HG02610 (cell line): Measurements from ENCODE around the gene INS.
"Not testable (repeated sequence)": the region's sequence is repeated elsewhere in the genome, so short reads cannot be mapped to it uniquely, and the experiment has no call there.

ENCODE experiments used
- ATAC-seq: cut with Tn5 transposase; IDR thresholded peaks from one replicate; pipeline ENCODE4 v1.9.1; 2021; ENCODE audit warnings: mild to moderate bottlenecking, moderate library complexity; ENCODE audit not compliant: unreplicated experiment

The INS gene

DNA sequence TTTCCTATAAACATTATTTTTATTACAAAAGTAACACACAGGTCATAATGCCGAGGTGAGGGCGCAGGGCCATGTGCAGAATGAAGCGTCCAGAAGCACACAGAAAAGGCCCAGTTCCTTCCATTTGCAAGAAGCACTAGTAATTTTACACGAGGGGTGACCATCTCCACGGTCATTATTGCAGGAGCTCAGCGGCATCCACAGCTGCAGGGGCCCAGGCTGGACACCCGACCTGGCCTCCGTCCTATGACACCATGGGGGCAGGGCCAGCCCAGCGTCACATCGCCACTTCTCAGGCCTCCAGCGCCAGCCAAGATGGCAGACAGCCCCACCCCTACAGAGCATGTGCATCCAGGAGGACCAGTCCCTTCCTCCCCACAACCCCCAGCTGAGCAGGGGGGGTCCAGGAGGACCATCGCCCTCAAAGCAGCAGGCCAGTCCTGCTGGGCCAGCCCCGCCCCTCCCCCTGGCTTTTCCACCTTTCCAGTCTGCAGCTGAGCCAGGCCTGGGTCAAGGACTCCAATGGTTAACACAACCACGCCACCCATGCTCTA is 25.3 kb downstream of the INS start:
- ATAC-seq = no peak

DNA sequence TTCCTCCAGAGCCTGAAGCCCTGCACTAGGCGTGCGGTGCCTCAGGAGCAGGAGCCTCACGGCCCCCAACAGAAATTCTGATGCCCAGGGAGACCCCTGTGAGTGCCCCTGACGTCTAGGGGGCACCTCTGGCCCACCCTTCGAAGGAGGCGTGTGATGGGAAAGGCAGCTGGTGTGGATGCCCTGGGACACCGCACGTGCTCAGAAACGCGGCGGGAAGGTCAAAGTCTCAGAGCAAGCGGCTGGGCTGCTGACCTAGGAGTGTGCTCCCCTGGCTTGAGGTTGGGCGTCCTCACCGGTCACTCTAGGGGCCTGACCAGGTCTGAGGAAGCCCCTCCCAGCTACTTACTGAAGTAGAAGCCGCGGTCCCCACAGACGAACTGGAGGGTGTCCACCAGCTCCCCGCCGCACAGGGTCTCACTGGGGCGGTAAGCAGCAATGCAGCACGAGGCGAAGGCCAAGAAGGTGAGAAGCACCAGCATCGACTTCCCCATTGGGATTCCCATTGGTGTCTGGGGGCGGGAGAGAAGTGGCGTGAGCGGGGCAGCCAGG is 25.9 kb downstream of the INS start:
- no peak for ATAC-seq

DNA sequence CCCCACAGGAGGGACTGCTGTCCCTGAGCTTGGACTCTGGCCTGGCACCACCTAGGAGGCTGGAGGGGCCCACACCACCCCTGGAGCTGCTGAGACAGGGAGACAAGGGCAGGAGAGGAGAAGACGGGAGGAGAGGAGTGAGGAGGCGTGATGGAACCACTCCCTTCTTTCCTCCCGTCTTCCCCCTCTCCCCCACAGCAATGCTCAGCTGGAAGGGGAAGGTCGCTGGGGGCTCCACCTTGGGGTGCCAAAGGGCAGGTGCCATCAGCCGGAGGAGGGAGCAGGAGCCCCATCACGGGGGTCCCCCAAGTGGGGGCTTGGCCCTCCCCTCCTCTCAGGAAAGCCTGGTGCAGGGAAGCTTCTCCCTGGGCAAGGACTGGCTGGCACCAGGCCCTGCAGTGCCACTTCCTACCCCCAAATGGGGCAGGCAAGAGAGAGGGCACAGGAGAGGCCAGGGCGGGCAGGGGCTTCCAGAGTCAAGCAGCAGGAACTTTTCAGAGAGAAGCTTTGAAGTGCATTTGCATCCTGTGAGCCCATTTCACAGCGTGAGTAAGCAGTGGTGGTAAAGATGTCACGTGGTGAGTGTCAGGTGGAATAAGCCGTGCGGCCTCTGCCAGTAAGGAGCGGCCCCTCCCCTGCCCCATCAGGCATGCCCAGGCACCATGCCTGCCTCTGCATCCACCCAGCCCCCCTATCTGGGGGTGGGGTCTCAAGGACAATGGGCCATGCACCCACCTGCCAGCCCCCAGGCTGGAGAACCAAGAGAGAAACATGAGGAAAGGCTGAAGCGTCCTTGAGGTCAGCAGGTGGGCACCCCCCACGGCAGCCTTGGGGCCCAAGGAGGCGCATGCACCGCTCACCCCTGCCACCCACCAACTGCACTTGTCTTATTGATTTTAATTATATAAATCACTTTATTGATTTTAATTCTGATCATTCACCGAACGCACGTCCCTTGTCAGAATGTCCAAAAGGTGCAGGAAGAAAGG is 26.7 kb downstream of the INS start:
- no peak for ATAC-seq

DNA sequence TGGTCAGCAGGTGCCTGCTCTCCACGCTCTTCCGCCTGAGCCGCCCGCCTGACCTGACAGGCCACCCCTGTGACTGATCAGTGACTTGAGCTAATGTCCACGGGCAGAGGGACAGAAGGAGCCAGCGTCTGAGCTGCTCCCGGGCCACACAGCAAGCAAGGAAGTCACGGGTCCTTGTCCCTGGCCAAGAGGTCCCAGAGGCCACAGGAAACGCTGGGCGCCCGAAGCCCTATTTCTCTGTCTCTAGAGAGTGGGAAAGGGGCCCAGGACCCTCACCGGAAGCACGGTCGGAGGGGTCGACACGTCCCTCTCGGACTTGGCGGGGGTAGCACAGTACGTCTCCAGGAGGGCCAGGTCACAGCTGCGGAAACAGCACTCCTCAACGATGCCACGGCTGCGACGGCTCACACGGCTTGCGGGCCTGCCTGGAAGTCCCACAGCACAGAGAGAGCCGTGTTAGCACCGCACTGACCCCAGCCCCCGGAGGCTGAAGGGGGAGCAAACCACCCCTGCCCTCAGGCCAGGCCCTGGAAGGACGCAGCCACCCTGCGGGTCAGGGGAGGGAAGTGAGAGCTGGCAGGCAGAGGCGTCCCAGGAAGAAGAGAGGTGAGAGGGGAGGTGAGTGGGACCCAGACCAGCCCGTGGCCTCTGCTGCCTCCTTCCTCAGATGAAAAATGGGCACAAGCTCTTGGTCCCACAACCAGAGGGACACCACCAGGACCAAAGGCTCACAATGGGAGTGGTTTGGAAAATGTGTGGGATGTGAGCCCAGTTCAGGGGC is 27.6 kb downstream of the INS start:
- no peak for ATAC-seq

DNA sequence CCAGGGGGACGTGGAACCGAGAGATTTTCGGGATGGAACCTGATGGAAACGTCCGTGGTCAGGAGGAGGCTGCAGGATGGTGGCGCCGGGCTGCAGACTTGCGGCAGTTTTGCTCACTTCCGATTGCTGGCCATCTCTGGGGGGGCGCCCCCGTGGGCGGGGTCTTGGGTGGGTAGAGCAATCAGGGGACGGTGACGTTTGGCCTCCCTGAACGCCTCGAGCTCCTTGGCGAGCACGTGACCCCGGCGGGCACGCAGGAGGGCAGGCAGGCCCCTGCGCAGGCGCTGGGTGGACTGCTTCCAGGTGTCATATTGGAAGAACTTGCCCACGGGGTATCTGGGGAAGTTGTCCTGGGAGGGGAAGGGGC is 28.2 kb downstream of the INS start:
- no peak for ATAC-seq

DNA sequence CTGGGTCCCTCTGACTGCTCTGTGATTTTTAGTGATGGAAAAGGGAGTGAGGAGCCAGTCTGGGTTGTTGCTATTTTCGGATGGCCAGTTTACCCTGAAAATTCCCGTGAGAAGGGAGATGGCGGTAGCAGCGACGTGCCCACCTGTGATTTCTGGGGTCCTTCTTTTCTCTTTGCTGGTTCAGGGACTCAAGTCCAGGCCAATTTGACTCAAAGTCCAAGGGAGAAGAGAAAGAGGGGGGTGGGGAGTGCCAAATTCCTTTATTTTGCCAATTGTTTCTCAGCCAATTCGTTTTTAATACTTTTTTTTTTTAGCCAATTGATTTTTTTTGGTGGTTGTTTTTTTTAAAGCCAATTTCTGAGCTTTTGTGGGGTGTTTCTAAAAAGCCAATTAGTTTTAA is 28.8 kb downstream of the INS start:
- no peak for ATAC-seq

DNA sequence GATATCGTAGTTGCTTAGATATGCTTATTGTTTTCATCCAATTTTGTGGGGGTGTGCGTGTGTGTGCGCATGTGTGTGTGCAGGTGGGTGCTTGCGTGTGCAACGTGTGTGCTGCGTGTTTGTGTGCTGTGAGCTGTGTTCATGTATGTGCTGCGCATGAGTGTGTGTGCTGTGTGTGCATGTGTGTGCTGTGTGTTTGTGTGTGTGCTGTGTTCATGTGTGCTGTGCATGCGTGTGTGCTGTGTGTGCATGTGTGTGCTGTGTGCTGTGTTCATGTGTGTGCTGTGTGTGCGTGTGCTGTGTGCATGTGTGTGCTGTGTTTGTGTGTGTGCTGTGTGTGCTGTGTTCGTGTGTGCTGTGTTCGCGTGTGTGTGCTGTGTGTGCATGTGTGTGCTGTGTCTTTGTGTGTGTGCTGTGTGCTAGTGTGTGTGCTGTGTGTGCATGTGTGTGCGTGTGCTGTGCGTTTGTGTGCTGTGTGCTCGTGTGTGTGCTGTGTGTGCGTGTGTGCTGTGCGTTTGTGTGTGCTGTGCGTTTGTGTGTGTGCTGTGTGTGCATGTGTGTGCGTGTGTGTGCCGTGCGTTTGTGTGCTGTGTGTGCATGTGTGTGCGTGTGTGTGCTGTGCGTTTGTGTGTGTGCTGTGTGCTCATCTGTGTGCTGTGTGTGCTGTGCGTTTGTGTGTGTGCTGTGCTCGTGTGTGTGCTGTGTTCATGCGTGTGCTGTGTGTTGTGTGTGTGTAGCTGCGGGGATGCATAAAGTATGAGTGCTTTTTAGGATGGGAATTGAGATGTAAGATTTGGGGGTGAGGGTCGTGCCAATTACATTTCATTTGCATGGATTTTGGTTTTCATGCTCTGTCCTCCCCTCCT is 29.4 kb downstream of the INS start:
- ATAC-seq = no peak

DNA sequence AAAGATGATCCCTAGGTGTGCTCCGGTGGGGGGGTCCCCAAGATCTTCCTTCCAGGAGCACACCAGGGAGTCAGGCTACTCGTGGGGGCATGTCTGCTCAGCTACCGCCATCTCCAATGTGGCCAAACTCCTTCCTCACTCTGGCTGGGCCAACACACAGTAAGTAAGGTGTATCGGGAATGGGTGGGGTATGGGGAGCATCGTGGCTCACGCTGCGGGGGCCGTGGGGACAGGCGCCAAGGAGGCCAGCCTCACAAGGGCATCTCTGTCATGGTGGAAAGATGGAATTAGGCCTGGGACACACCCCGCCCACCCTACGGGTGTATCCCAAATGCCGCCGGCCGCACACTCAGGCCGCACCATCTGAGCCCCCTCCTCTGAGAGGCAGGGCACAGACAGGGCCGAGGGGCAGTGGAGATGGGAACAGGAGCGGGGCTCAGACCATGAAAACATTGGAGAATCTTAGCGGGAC is 30.1 kb downstream of the INS start:
- ATAC-seq = no peak

DNA sequence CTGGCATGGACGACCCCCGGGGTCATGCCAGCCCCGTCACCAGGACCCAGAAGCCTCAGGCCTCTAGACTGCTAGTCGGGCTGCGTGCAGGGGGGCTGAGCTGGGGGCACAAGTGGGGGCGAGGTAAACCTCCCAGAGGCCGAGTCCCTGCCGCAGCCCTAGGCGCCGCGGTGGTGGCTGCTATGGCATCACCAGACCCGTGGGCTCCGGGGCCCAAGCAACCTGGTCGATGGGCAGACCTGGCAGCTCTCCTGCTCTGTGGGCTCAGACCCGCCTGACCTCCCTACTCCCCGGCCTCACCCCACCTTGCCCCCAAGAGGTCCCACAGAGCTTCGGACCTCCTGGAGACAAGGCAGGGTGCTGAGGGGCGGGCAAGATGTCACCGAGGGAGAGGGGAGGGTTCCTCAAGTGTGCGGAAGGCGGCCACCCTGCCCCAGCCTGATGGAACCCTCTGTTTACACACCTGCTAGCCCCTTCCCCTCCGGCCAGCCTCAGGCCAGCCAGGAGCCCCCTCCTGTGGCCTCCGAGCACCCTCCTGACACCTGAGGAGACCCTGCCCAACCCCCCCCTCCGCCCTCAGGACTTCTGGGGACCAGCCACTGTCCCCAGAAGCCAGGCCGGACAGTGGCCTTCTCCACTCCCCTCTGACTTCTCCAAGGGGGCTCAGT is 31.2 kb downstream of the INS start:
- ATAC-seq = no peak

DNA sequence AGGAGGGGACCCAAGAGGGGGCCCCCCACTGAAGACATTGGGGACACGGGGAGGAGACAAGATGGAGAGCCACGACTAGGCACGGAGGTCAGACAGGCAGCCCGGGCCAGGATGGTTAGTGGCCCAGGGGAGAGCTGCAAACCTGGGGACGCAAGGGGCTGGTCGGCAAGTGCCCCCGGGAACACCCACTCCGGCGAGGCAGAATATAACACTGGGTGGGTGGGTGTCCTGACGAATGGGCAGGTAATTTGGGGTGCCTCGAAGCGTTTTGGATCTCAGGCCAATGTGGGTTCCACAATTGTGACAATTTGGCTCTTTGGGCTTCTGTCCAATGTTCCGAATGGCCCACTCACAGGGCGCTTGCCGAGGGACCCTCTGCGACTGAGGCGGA is 31.7 kb downstream of the INS start:
- no peak for ATAC-seq

DNA sequence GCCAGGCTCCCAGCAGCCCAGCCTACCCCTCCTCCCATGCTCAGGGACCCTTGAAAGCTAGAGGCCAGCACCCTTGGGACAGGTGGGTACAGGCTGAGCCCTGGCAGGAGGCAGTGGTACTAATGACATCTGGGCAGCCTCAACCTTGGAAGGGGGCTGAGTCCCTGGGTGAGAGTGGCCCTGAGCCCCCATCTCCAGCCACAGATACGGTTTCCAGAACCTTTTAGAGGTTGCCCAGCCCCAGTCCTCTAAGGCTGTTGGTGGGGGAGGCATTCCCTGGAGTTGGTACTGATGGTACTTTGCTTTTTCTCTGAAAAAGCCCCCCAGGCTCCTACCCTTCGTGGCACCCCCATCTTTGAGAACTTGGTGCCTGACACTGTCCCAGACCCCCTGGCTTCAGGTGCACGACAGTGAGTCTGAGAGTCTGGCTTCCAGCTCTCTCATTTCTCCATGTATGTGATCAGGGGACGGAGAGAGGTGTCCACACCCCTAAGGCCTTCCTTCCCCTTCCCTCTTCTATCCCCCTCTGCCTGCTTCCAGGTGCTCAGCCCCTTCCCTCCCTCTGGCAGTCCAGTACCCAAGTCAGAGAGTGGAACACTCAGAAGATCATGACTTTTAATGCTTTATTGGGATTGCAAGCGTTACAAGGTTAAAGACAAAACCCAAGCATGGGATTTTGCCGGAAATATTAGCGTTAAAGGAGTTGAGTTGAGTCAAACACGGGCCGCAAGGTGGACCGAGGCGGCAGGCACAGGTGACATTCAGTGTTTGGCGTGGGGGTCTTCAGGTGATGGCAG is 32.3 kb downstream of the INS start:
- ATAC-seq = no peak

DNA sequence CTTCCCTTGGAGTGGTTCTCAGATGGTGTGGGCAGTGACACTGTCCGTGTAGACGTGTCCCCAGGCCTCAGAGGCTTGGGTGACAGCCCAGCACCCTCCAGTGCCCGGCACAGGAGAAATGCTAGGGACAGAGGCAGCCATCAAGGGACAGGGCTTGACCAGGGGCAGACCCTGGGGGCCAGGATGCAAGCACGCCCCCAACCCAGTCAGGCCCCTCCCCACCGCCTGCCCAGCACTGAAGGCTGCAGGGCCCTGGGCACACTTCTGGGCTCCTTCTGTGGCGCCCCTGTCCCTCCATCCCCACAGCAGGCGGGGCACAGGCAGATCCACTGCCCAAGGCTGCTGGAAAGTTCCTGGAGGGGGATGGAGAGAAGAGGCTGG is 32.9 kb downstream of the INS start:
- ATAC-seq = no peak

DNA sequence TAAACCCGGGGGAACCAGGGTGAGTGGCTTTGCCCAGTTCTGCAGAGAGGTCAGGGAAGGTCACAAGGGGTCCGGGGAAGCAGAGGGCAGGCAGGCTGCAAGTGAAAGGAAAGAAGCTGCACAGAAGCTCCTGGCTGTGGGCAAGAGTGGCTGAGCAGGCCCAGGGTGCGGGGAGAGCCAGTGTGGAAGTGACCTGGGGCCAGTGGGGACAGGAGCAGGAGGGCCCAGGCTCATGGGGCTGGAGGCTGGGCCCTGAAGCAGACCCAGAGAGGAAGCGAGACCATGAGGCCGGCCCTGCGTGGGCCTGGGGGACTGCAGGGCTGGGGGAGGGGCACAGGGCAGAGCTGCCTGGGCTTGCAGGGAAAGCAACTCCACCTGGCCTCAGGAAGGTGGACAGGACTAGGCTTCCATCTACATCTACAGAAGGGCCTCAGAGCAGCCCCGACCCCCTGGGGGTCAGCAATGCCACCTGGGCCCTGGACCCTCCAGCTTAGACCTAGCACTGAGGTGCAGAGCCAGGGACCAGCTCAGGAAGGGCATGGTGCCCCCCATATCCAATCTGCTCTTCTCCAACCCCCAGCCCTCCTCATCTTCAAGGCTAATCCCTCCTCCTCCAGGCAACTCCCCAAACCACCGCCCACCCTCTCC is 33.4 kb downstream of the INS start:
- ATAC-seq = no peak

DNA sequence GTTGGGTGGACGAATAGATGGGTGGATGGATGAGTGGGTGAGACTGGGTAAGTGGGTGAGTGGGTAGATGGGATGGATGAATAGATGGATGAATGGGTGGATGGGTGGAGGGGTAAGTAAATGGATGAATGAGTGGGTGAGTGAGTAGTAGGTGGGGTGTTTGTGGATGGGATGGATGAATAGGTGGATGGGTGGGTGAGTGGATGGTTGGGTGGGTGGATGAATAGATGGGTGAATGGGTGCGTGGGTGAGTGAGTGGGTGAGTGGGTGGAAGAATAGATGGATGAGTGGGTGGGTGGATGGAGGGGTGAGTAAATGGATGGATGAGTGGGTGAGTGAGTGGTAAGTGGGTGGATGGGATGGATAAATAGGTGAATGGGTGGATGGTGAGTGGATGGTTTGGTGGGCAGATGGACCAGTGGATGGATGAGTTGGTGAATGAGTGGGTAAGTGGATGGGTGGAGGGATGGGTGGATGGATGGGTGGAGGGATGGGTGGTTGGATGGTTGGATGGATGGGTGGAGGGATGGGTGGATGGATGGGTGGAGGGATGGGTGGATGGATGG is 34.4 kb downstream of the INS start:
- ATAC-seq = no peak

DNA sequence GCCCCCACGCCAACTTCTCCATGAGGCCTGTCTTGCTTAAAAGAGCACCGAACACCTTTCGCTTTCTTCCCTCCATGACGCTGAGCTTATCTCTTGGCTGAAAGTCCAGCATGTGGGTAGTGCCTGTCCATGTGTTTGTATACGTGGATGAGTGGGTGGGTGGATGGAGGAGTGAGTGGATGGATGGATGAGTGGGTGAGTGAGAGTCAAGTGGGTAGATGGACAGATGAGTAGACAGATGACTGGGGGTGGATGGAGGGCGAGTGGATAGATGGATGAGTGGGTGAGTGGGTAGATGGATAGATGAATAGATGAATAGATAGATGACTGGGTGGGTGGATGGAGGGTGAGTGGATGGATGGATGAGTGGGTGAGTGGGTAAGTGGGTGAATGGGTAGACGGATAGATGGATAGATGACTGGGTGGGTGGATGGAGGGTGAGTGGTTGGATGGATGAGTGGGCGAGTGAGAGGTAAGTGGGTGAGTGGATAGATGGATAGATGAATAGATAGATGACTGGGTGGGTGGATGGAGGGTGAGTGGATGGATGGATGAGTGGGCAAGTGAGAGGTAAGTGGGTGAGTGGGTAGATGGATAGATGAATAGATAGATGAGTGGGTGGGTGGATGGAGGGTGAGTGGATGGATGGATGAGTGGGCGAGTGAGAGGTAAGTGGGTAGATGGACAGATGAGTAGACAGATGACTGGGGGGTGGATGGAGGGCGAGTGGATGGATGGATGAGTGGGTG is 36.1 kb downstream of the INS start:
- ATAC-seq = not testable (repeated sequence)

DNA sequence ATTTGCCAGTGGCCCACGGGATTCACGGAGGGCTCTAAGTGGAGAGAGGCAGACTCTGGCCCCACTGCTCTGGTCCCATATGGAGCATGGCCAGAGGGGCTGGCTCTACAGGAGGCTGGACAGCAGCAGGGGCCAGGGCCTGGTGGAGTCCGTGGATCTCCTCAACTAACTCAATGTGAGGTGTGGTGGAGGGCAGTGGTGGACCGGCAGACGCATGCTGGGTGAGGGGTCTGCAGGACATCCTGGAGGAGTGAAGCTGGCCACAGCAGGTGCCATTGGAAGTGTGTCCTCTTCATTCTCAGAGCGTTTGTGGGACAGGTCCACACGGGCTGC is 37.4 kb downstream of the INS start:
- no peak for ATAC-seq

DNA sequence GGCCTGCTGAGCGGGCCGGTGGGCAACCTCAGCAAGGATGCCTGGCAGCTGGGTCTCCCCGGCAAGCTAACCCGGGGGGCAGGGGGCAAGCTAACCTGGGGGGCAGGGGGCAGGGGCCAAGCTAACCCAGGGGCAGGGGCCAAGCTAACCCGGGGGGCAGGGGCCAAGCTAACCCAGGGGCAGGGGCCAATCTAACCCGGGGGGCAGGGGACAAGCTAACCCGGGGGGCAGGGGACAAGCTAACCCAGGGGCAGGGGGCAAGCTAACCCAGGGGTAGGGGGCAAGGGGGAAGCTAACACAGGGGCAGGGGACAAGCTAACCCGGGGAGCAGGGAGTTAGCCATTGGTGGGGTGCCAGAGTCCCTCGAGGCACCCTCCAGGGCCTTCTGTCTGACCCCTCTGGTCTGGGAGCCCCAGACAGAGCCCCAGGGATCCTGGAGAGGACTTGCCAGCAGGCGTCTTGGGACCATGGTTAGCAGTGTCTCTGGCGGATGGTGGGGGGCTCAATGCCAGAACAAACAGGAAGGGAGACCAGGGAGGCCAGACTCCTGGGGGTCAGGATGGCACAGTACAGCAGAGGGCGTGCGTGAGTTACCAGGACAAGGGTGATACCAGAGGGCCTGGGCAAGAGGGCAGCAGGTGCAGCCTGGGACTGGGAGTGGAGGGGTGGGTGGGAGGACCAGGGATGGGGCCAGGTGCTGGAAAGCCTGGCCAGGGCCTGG is 37.9 kb downstream of the INS start:
- no peak for ATAC-seq
